GM21576 (cell line): ENCODE data around the gene FYTTD1.
"Not testable (repeated sequence)": the region's sequence is repeated elsewhere in the genome, so short reads cannot be mapped to it uniquely, and the experiment has no call there.

ENCODE experiments used
- ATAC-seq: cut with Tn5 transposase; IDR thresholded peaks from one replicate; pipeline ENCODE4 v1.9.1; 2021; ENCODE audit warnings: mild to moderate bottlenecking, moderate library complexity; ENCODE audit not compliant: unreplicated experiment

Gene FYTTD1

GRCh38 chr3:197749601-197750395 is at the start of gene FYTTD1:
FYTTD1 (plus strand) TSS chr3:197749883; CDS start chr3:197749972, 89 bp downstream.
- peak; percentile 72 for ATAC-seq

GRCh38 chr3:197700095-197700494 is 49.6 kb upstream of the FYTTD1 start:
- ATAC-seq: no peak

GRCh38 chr3:197701841-197702240 is 47.8 kb upstream of the FYTTD1 start:
- ATAC-seq: no peak

- no peak for ATAC-seq
These were observed 43.0 kb upstream of the FYTTD1 start for GRCh38 chr3:197706658-197707057.

- no peak for ATAC-seq
These were observed 40.5 kb upstream of the FYTTD1 start for GRCh38 chr3:197709135-197709534.

- not testable (repeated sequence) for ATAC-seq
These were observed 38.7 kb upstream of the FYTTD1 start for GRCh38 chr3:197710965-197711364.

- peak; percentile 80 for ATAC-seq
These were observed 37.5 kb upstream of the FYTTD1 start for GRCh38 chr3:197711973-197712707.

GRCh38 chr3:197713477-197713822 is 36.2 kb upstream of the FYTTD1 start:
- ATAC-seq: peak; percentile 19

GRCh38 chr3:197714251-197714650 is 35.4 kb upstream of the FYTTD1 start:
- ATAC-seq: no peak

- no peak for ATAC-seq
These were observed 30.8 kb upstream of the FYTTD1 start for GRCh38 chr3:197718891-197719290.

GRCh38 chr3:197720694-197721093 is 29.0 kb upstream of the FYTTD1 start:
- ATAC-seq: no peak

- no peak for ATAC-seq
These were observed 26.9 kb upstream of the FYTTD1 start for GRCh38 chr3:197722734-197723133.

- ATAC-seq: not testable (repeated sequence)
These were observed 21.8 kb upstream of the FYTTD1 start for GRCh38 chr3:197727878-197728277.

GRCh38 chr3:197728487-197728886 is 21.2 kb upstream of the FYTTD1 start:
- ATAC-seq: no peak

GRCh38 chr3:197730200-197730599 is 19.5 kb upstream of the FYTTD1 start:
- ATAC-seq: no peak

GRCh38 chr3:197730770-197731169 is 18.9 kb upstream of the FYTTD1 start:
- ATAC-seq: not testable (repeated sequence)

- ATAC-seq: not testable (repeated sequence)
These were observed 18.2 kb upstream of the FYTTD1 start for GRCh38 chr3:197731483-197731882.

- no peak for ATAC-seq
These were observed 16.6 kb upstream of the FYTTD1 start for GRCh38 chr3:197733042-197733441.

- peak; percentile 37 for ATAC-seq
These were observed 14.9 kb upstream of the FYTTD1 start for GRCh38 chr3:197734667-197735318.

- no peak for ATAC-seq
These were observed 13.6 kb upstream of the FYTTD1 start for GRCh38 chr3:197736010-197736490.

GRCh38 chr3:197736491-197737318 is 13.0 kb upstream of the FYTTD1 start, which contains the start of gene RUBCN:
RUBCN (minus strand) TSS chr3:197736904; CDS start chr3:197736719, 185 bp downstream.
- peak; percentile 79 for ATAC-seq
